NCI-H774 (cell line): ENCODE results near the gene CACNG5.

Experiments used
- DNase-seq: peaks from one replicate; lab custom pipeline; 2025; lab: John Stamatoyannopoulos, UW

CACNG5 gene

GRCh38 chr17:66906321-66907278, 71.7 kb downstream of the CACNG5 start:
- DNase-seq = peak; percentile 91

GRCh38 chr17:66909804-66910373, 75.0 kb downstream of the CACNG5 start:
- no peak for DNase-seq

GRCh38 chr17:66910651-66911285, 75.9 kb downstream of the CACNG5 start:
- no peak for DNase-seq

GRCh38 chr17:66915204-66915611, 80.3 kb downstream of the CACNG5 start:
- DNase-seq = peak; percentile 83

GRCh38 chr17:66915792-66916191, 80.9 kb downstream of the CACNG5 start:
- no peak for DNase-seq

GRCh38 chr17:66916946-66917345, 82.0 kb downstream of the CACNG5 start:
- no peak for DNase-seq

- DNase-seq = no peak
These were observed 84.0 kb downstream of the CACNG5 start for GRCh38 chr17:66918896-66919295.

GRCh38 chr17:66920435-66920834, 85.5 kb downstream of the CACNG5 start:
- no peak for DNase-seq

- DNase-seq = no peak
These were observed 86.0 kb downstream of the CACNG5 start for GRCh38 chr17:66920950-66921349.

- no peak for DNase-seq
These were observed 89.0 kb downstream of the CACNG5 start for GRCh38 chr17:66923886-66924285.

GRCh38 chr17:66925811-66926500, 91.0 kb downstream of the CACNG5 start:
- peak; percentile 85 for DNase-seq

GRCh38 chr17:66928949-66929348, 94.0 kb downstream of the CACNG5 start:
- DNase-seq = no peak

- no peak for DNase-seq
These were observed 94.7 kb downstream of the CACNG5 start for GRCh38 chr17:66929591-66929990.

GRCh38 chr17:66930933-66931332, 96.0 kb downstream of the CACNG5 start:
- no peak for DNase-seq

GRCh38 chr17:66932311-66932710, 97.4 kb downstream of the CACNG5 start:
- no peak for DNase-seq

- no peak for DNase-seq
These were observed 99.1 kb downstream of the CACNG5 start for GRCh38 chr17:66934040-66934439.
